SK-N-MC (cell line): ENCODE measurements around the gene LMF1.

ENCODE experiments used
- DNase-seq: peaks from one replicate; pipeline ENCODE4 v3.0.0-alpha.2; 2011; ENCODE audit warnings: low read depth, low spot score
- H3K27ac ChIP-seq: fragments of 200-600 bp; sonication (generic); 2 replicates; pipeline ENCODE4 v1.5.1; 2016; ENCODE audit warnings: mixed run types
- H3K36me3 ChIP-seq: fragments of 200-600 bp; sonication (generic); 2 replicates; pipeline ENCODE4 v1.6.1; 2017; ENCODE audit warnings: antibody characterized with exemption, low read length, mixed read lengths; ENCODE audit not compliant: insufficient read depth
- H3K4me3 ChIP-seq: fragments of 200-600 bp; sonication (generic); 2 replicates; pipeline ENCODE4 v1.5.1; 2016
- H3K9ac ChIP-seq: fragments of 200-600 bp; sonication (generic); 2 replicates; pipeline ENCODE4 v1.8.0; 2017; ENCODE audit warnings: mixed run types, mixed read lengths; ENCODE audit not compliant: insufficient read length
- H3K9me3 ChIP-seq: fragments of 200-600 bp; sonication (generic); 2 replicates; pipeline ENCODE4 v1.6.1; 2017; ENCODE audit warnings: low read depth, mild to moderate bottlenecking, antibody characterized with exemption, low read length, moderate library complexity, mixed read lengths
- EZH2 ChIP-seq: fragments of 200-600 bp; sonication (generic); IDR thresholded peaks from one replicate; pipeline ENCODE4 v1.6.1; 2017; ENCODE audit warnings: antibody characterized with exemption
- FOXP2 ChIP-seq: optimal IDR thresholded peaks from 2 replicates; pipeline ENCODE3; 2011; ENCODE audit warnings: mild to moderate bottlenecking, moderate library complexity; ENCODE audit not compliant: insufficient read depth; ENCODE audit errors: extremely low read length, control extremely low read depth
- POLR2AphosphoS5 ChIP-seq: IDR thresholded peaks from 2 replicates; pipeline ENCODE4 v1.6.1; 2012; ENCODE audit warnings: mild to moderate bottlenecking, low read depth, low read length, borderline replicate concordance

The LMF1 gene

DNA sequence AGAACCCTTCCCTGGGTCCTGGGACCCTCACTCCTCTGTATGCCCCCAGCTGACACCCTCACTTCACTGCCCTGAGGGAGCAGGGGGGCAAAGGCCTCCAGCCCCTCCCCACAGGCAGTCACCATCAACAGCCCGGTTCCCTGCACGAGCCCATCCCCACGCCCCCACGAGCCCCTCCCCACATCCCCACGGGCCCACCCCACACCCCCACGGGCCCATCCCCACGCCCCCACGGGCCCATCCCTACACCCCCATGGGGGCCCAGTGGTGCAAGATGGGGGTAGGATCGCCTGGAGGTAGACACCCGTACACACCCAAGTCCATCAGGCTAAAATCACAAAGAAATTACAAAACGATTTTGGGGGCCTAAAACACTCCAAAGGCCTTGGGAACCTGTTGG lies 42.3 kb downstream of the LMF1 start:
- no peak for TF ChIP-seq EZH2
- no peak for TF ChIP-seq POLR2AphosphoS5
- no peak for TF ChIP-seq FOXP2
- Histone ChIP-seq H3K4me3 (no peak overlapping the region), H3K9me3 (no peaks in the 10 kb centered on the region), H3K27ac (no peak overlapping the region), H3K9ac (no peak overlapping the region), H3K36me3 (peaks cover 7% of the 10 kb centered on the region; the same call in 1 of the 2 replicates)
- no peak for DNase-seq

DNA sequence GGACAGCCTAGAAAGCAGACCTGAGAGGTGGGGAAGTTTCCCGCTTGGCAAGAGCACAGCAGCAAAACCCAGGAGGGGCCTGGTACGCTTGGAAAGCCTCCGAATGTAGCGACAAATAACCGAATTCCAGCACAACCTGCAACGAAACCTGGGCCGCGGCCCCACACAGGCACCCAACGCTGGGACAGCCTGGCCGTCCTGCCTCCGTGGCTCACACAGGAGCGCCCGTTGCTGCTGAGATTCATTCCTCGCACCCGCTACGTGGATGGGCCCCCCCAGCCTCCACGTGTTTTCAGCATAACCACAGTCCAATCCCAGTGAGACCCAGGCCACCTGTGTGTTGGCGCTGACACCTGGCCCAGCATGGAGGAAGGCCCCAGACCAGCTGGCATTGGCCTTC lies 42.9 kb downstream of the LMF1 start:
- H3K4me3 ChIP-seq: no peak overlapping the region
- TF ChIP-seq POLR2AphosphoS5 (no peak), FOXP2 (no peak), EZH2 (no peak)
- no peaks in the 10 kb centered on the region for H3K9me3 ChIP-seq
- no peak overlapping the region for H3K9ac ChIP-seq
- H3K36me3 ChIP-seq: peaks cover 12% of the 10 kb centered on the region; the same call in 1 of the 2 replicates
- H3K27ac ChIP-seq: no peak overlapping the region
- DNase-seq: no peak

DNA sequence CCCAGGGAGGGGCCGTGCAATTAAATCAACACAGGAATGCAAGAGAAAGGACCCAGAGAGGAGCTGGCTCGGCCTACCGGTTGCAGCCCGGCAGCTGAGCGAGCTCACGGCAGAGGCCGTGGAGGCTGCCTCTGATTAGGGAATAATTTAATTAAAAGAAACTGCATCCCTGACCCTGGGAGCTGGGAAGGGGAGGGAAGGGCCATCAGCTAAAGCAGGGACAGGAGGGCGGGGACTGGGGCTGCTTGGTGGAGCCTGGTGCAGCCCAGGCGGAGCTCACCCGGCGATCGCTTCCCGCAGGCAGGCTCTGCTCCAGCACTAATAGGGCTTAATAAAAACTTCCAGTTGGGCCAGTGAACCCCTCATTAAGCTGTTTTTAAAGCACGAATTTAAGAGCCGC lies 43.4 kb downstream of the LMF1 start:
- H3K4me3 ChIP-seq: no peak overlapping the region
- H3K9ac ChIP-seq: no peak overlapping the region
- H3K36me3 ChIP-seq: peaks cover 12% of the 10 kb centered on the region; the same call in 1 of the 2 replicates
- DNase-seq: no peak
- no peak overlapping the region for H3K27ac ChIP-seq
- no peak for TF ChIP-seq FOXP2
- no peak for TF ChIP-seq EZH2
- TF ChIP-seq POLR2AphosphoS5: no peak
- no peaks in the 10 kb centered on the region for H3K9me3 ChIP-seq

DNA sequence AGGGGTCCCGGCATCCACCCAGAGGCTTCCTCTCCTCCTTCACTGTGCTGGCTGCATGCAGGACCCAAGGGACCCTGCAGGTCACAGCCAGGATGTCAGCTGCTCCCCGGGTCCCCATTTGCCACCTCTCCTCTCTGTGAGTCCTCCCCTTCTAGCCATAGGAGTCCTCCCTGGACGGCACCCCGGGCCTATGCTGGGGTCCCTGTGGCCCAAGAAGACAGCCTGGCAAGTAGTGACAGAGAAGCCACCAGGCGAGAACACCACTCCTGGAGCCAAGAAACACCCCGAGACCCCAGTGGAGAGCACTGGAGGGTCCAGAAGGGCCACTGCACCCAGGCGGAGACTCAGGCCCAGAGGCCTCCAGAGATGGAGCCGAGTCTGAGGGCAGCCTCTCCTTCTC lies 44.1 kb downstream of the LMF1 start:
- Histone ChIP-seq H3K9ac (no peak overlapping the region), H3K36me3 (peaks cover 12% of the 10 kb centered on the region; the same call in 1 of the 2 replicates), H3K9me3 (no peaks in the 10 kb centered on the region), H3K4me3 (no peak overlapping the region), H3K27ac (no peak overlapping the region)
- TF ChIP-seq FOXP2: no peak
- TF ChIP-seq EZH2: no peak
- no peak for TF ChIP-seq POLR2AphosphoS5
- DNase-seq: no peak

DNA sequence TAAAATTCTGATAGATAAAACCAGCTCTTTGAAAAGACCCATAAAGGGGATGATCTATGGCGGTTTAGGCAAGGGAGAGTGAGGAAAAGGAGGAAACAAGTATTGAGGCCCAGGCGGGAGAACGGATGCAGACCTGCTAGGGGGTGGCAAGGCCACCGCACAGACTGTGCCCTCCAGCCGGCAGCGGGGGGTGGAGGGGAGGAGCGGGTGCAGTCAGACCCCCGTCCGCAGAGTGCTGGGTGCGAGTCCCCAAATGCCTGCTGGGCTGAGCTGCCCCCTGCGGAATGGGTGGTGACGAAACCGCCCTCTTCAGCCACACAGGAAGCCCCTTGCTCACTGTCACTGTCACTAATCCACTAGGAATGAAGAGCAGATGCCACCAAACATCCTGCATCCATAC lies 46.0 kb downstream of the LMF1 start:
- H3K27ac ChIP-seq: no peak overlapping the region
- H3K9me3 ChIP-seq: no peaks in the 10 kb centered on the region
- TF ChIP-seq EZH2 (no peak), FOXP2 (no peak), POLR2AphosphoS5 (no peak)

DNA sequence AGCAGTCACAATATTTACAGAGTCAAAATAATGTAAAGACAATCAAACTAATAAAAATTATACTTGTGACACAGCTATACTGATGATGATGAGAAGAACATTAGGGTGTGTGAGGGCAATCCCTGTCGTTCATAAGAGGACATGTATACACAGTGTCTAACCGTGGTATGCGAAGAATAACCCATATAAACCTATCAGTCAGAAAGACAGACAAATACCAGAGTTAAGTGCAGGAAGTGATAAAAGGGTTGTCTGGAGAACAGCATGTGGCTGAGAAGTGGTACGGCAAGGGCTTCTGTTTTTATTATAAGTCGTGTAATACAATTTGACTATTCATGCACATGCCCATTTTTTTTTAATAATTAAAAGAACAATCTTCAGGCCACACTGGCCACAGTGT lies 46.7 kb downstream of the LMF1 start:
- DNase-seq: no peak
- H3K27ac ChIP-seq: no peak overlapping the region
- H3K9me3 ChIP-seq: no peaks in the 10 kb centered on the region
- peaks cover 12% of the 10 kb centered on the region; the same call in 1 of the 2 replicates for H3K36me3 ChIP-seq
- no peak for TF ChIP-seq EZH2
- TF ChIP-seq POLR2AphosphoS5: no peak
- no peak for TF ChIP-seq FOXP2
- no peak overlapping the region for H3K9ac ChIP-seq
- no peak overlapping the region for H3K4me3 ChIP-seq

More for the DNA sequence above, 46.0 kb downstream of the LMF1 start:
- peaks cover 12% of the 10 kb centered on the region; the same call in 1 of the 2 replicates for H3K36me3 ChIP-seq
- no peak overlapping the region for H3K4me3 ChIP-seq
- no peak for DNase-seq
- H3K9ac ChIP-seq: no peak overlapping the region

DNA sequence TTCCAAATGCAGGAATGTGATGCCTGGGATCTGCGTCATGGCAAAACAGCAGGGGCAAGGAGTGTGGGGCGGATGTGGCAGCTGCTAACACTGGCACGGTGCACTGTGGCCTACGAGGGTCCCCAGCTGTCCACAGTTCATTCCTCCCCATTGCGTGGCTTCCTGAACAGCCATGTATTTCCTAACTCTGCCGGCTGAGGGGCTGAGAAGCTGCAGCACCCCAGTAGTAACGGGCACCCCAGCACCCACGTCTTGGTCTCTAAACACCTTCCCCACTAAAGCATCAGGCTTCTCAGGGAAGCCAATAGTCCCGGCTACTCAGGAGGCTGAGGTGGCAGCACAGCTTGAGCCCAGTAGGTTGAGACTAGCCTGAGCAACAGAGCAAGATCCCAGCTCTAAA lies 47.6 kb downstream of the LMF1 start:
- no peak for DNase-seq
- Histone ChIP-seq H3K27ac (no peak overlapping the region), H3K9ac (no peak overlapping the region), H3K4me3 (no peak overlapping the region), H3K9me3 (no peaks in the 10 kb centered on the region), H3K36me3 (peaks cover 12% of the 10 kb centered on the region; the same call in 1 of the 2 replicates)
- TF ChIP-seq FOXP2 (no peak), EZH2 (no peak), POLR2AphosphoS5 (no peak)

DNA sequence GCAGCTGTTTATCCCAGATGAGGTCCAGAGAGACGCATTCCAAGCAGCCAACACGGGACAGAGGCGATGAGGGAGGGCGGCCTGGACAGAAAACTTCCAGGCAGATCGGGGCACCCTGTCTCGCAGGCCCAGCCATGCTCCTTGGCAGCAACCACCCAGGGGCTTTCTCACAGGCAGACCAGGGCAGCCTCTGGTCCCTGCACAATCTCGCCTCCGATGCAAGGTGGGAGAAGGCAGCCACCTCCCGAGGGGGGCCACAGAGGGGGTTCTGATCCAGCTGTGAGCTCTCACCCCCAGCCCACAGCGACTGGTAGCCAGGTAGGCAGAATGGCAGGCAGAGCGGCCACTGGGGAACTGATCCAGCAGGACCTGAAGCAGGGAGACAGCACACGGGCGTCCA lies 48.7 kb downstream of the LMF1 start:
- Histone ChIP-seq H3K9ac (no peak overlapping the region), H3K27ac (no peak overlapping the region), H3K4me3 (no peak overlapping the region), H3K36me3 (peaks cover 12% of the 10 kb centered on the region; the same call in 1 of the 2 replicates), H3K9me3 (no peaks in the 10 kb centered on the region)
- no peak for TF ChIP-seq FOXP2
- no peak for TF ChIP-seq POLR2AphosphoS5
- no peak for TF ChIP-seq EZH2
- no peak for DNase-seq

DNA sequence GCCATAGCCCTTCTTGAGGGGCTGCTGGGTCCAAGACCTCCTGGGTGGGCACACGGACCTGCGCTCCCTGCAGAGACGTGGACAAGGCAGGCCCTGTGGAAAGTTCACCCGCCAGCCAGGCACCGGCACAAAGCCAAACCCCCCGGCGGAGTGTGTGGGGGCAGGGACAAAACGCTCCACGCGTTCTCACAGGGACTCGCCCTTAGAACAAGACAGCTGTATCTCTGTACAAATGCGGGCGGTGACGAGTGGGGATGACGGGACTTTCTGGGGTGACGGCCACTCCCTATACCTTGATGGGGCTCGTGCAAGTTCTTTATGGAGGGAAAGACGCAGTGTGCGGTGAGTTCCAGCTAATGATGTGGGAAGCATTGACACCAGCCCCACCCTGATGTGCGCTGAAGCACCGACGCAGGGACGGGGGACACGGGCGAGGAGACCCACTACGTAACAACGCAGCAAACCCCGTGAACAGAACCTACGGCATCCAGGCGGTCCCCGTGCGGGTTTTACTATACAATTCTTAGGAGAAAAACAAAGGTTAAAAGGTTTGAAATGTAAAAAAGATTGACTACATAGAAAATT lies 49.4 kb downstream of the LMF1 start:
- Histone ChIP-seq H3K4me3 (no peak overlapping the region), H3K9me3 (no peaks in the 10 kb centered on the region), H3K36me3 (peaks cover 12% of the 10 kb centered on the region; the same call in 1 of the 2 replicates), H3K9ac (no peak overlapping the region), H3K27ac (no peak overlapping the region)
- no peak for DNase-seq
- no peak for TF ChIP-seq EZH2
- no peak for TF ChIP-seq FOXP2
- TF ChIP-seq POLR2AphosphoS5: no peak
